ENCODE measurements around the gene R3HDM4. TPM values are rescaled to one million over a fixed set of nuclear protein-coding genes. Genes with fewer than 3 reads are reported as not detected.

R3HDM4 gene
- polyA plus RNA-seq, 5 donors: 27.5 to 61.8 (median 37.1) TPM

DNA sequence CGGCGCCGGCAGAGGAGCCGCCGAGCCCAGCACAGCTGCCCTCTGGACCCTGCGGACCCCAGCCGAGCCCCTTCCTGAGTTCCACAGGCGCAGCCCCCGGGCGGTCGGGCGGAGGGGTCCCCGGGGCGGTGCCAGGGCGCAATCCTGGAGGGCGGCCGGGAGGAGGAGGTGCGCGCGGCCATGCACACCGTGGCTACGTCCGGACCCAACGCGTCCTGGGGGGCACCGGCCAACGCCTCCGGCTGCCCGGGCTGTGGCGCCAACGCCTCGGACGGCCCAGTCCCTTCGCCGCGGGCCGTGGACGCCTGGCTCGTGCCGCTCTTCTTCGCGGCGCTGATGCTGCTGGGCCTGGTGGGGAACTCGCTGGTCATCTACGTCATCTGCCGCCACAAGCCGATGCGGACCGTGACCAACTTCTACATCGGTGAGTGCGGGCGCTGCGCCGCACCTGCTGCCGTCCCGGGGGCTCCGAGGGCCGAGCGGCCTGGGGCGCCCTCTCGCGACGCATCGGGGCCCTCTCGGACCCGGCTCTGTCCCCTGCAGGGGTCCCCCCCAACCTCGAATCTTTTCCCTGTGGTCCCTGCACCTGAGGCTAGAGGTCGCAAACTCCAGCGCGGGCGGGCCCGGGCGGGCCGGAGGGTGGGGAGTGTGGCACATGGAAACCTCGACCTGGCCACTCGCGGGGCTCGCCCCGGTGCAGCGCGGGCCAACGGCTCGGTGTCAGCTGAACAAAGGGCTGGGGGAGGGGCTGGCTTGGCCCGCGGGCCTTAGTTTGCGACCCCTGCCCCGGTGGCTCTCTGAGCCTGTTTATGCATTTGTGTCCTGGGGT lies 4.5 kb upstream of the R3HDM4 start, which contains the start of gene KISS1R:
KISS1R (plus strand) TSS at position 11 of the 829 bp plus-strand sequence; CDS start at position 181, 170 bp downstream.
- DNase-seq: no peak

DNA sequence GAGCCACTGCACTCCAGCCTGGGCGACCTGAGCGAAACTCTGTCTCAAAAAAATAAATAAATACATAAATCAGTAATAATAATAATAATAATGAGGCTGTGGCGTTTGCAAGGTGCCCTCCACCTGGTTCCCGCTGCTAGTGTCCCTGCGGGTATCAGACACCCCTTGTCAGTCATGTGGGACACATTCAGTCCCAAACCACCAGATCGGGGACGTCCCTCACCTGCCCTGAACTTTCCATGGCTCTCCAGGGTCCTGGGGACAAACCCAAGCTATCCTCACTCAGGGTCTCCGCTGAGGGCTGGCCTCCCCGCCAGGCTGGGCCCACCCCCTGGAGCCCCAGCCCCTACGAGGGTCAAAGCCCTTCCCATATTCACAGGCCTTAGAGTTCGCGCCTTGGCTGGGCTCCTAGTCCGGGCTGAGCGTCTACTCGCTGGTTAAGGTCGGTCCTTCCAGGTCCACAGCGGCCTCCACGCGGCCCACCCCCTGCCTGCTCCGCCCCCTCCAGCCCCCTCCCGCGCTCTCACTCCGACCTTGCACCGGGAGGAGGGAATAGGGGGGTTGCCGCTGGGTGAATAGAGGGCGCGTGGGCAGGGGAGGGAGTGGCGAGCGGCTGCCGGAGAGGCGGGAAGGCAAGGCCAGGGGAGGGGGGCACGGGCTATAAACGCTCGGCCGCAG lies 3.8 kb upstream of the R3HDM4 start:
- no peak for DNase-seq

DNA sequence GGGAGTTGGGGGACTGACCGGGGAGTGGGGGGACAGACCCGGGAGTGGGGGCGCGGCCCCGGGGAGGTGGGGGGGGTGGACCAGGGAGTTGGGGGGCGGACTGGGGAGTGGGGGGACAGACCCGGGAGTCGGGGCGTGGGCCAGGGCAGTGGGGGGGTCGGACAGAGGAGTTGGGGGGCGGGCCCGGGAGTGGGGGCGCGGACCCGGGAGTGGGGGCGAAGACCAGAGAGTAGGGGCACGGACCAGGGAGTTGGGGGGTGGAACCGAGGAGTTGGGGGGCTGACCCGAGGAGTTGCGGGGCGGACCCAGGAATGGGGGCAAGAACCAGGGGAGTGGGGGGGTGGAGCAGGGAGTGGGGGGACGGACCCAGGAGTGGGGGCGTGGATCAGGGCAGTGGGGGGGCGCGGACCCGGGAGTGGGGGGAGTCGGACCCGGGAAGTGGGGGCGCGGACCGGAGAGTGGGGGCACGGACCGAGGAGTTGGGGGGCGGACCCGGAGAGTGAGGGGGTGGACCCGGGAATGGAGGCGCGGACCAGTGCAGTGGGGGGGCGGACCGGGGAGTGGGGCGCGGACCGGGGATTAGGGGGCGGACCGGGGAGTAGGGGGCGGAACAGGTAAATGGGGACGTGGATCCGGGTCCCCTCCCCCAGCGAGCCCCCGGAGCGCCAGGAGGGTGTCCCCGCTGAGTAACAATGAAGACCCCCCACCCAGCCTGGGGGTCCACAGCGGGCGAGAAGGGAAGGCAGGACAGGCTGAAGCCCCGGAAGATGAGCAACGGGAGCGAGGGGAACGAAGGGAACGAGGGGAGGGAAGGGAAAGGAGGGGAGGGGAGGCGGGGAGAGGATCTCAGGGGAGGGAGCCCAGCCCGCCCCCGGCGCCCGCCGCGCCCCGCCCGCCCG lies 589 bp downstream of the R3HDM4 start:
- DNase-seq: no peak

GRCh38 chr19:911197-912033 lies 1.6 kb downstream of the R3HDM4 start:
- no peak for DNase-seq

- DNase-seq: no peak
Measured at GRCh38 chr19:907183-907853, 5.7 kb downstream of the R3HDM4 start.

GRCh38 chr19:906480-906879 lies 6.5 kb downstream of the R3HDM4 start:
- no peak for DNase-seq

DNA sequence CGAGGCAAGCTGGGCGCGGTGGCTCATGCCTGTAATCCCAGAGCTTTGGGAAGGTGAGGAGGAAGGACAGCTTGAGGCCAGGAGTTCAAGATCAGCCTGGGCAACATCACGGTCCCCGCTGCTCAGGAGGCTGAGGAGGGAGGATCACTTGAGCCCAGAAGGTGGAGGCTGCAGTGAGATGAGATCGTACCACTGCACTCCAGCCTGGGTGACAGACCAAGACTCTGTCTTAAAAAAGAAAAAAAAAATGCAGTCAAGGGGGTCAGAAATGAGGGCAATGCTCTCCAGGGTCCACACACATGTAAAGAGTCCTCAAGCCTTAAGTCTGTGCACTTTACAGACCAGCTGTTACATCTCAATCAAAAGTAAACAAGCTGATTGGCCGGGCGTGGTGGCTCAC lies 8.5 kb downstream of the R3HDM4 start:
- DNase-seq: no peak

- no peak for DNase-seq
Measured at GRCh38 chr19:903266-903797, 9.7 kb downstream of the R3HDM4 start.

DNA sequence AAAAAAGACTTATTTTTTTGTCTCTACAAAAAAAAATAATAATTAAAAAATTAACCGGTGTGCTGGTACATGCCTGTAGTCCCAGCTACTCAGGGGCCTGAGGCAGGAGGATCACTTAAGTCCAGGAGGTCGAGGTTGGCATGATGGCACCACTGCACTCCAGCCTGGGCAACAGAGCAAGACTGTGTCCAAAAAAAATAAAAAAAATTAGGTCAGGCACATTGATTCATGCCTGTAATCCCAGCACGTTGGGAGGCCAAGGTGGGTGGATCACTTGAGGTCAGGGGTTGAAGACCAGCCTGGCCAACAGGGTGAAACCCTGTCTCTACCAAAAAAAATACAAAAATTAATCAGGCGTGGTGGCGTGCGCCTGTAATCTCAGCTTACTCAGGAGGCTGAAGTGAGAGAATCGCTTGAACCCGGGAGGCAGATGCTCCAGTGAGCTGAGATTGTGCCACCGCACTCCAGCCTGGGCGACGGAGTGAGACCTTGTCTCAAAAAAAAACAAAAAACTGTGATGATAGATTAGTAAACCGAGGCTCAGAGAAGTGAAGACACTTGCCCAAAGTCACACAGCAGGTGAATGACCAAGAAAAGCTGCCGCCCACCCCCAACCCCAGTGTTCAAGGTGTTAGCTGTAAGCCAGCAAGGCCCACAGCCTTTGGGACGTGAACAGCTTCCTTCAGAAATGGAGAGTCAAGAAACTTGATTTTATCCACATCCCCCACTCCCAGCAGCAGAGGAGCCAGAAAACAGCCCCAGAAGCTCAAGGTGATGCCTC lies 10.4 kb downstream of the R3HDM4 start:
- DNase-seq: no peak

DNA sequence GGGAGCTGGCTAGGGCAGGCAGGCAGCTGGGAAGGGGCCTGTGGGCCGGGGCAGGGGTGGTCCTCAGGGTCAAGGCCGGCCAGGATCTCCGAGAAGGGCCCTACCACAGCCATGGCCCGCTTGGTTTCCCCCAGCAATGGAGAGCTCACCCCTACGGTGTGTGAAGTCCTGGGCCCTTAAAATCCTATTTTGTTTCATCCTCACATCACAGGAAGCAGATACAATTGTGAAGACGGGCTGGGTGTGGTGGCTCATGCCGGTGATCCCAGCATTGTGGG lies 11.0 kb downstream of the R3HDM4 start:
- DNase-seq: no peak

DNA sequence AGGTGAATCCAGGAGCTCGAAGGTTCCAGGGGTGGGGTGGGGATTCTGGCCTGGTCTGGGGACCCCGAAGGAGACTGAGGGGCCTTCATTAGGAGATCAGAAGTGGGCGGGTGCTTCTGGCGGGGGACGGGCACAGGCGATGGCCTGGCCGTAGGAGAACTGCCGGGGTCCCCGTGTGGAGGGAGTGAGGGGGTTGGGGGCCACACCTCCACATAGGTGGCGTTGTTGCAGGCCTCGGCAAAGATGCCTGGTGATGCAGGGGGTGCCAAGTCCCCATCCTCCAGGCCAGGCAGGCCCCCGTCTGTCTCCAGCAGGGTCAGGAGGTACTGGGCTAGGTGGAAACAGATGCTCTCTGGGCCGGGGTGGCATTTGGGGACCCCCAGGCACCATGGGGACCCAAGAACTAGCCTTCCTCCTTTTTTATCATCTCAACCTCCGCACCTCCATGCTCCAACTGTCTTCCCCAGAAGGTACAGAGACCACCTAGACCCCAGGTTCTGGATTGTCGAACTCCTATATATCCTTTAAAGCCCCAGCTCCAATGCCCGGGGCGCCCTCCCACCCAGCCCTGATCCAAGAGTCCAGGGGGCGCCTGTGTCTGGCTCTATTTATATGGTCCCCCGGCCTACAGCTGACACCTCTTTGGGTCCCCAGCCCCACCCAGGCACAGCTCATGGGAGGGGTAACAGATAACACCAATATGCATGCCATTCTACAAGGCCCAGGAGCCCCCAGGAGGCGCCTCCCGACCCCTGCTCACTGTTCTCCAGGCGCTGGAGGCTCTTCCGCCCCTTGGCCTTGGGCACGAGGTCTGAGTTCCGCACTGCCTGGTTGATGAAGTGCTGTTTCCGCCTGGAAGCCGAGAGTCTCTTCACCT lies 11.6 kb downstream of the R3HDM4 start:
- DNase-seq: no peak

- DNase-seq: no peak
Measured at GRCh38 chr19:900302-901111, 12.5 kb downstream of the R3HDM4 start.

- DNase-seq: no peak
Measured at GRCh38 chr19:900043-900301, 13.0 kb downstream of the R3HDM4 start.

- no peak for DNase-seq
Measured at GRCh38 chr19:899336-900042, 13.5 kb downstream of the R3HDM4 start.

GRCh38 chr19:898663-899062 lies 14.4 kb downstream of the R3HDM4 start:
- DNase-seq: no peak

DNA sequence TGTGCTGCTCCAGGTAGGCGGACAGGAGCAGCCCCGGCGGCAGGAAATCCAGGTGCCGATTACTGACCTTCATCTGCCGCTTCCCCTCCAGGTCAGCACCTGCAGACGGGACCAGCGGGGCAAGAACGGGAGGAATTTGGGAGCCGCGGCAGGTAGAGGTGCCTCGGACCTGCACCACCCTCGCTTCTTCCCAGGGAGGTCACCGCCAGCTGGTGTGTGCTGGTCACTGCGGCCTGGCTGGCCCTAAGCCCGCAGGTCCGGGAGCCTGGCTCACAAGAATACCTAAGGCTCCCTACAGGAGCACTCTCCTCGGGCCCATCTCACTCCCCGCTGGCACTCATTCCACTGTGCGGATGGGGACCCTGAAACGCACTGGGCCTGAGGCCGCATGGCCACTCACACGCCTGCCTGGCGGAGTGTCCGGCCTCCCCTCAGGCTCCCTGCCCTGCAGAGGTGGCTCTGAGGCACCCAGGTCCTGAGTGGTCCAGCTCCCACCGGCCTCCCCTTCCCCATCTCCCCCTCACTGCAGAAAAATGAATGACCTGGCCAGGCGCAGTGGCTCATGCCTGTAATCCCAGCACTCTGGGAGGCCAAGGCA lies 15.5 kb downstream of the R3HDM4 start:
- DNase-seq: no peak

GRCh38 chr19:896999-897398 lies 16.0 kb downstream of the R3HDM4 start:
- no peak for DNase-seq

Measured in right lung (tissue), 5 donors.